Endometrium (tissue), 2 donors: ENCODE measurements around the gene ATP10D.
"Not testable (repeated sequence)": the region's sequence is repeated elsewhere in the genome, so short reads cannot be mapped to it uniquely, and the experiment has no call there.

ENCODE experiments used
- FAIRE-seq: peaks from 2 replicates; lab custom pipeline; 2012; peaks lifted over from hg19 to GRCh38; lab: Jason Lieb, UNC
- donor health status: control.
- donor health status: control.

ATP10D gene

DNA sequence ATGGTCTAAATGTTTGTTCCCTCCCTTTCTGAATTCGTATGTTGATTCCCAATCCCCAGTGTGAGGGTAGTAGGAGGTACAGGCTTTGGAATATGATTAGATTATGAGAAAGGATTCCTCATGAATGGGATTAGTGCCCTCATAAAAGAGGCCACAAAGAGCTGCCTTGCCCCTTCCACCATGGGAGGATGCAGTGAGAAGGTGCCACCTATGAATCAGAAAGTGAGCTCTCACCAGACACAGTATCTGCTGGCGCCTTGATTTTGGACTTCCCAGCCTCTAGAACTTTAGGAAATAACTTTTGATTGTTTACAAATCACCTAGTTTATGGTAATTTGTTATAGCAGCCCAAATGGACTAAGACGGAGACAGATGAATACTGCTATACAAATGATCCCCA, 3.6 kb downstream of the ATP10D start:
- FAIRE-seq = no peak

- no peak for FAIRE-seq
Observed at GRCh38 chr4:47490550-47490949, 5.5 kb downstream of the ATP10D start.

GRCh38 chr4:47493238-47494123, 8.4 kb downstream of the ATP10D start:
- no peak for FAIRE-seq

GRCh38 chr4:47494124-47494430, 9.0 kb downstream of the ATP10D start:
- peak; percentile 55 for FAIRE-seq

GRCh38 chr4:47498899-47499298, 13.8 kb downstream of the ATP10D start:
- no peak for FAIRE-seq

- FAIRE-seq = peak; percentile 89
Observed at GRCh38 chr4:47499700-47500099, 14.6 kb downstream of the ATP10D start.

DNA sequence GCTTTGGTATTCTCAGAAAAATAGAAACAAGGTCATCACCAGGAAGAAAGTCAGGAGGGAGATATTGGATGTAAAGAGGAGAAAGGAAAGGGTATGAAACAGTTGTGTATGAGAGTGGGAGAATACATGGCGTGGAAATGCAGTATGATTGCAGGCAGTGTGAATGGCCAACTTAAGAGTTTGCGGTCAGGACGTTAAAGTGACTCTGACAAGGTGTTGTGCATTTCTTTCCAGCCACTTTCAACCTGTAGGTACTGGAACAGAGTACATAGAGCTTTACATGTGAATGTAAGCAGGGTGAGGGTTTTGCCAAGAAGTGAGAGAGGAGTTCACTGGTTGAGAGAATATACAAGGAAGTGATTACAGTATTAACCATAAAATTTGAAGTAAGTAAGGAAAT, 15.7 kb downstream of the ATP10D start:
- FAIRE-seq = no peak

DNA sequence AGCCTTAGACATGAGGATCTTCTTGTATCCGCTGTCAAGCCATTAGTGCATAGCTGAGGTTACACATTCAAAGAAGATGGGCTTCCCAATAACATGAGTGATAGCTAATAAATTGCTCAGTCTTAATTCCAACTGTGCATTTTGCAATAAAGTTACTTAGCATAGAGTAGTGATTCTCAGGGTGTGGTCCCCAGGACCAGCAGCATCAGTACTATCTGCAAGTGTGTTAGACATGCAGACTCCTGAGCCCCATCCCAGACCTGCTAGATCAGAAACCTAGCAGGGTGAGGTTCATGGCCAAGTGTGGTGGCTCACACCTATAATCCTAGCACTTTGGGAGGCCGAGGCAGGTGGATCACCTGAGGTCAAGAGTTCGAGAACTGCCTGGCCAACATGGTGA, 20.1 kb downstream of the ATP10D start:
- FAIRE-seq = no peak

DNA sequence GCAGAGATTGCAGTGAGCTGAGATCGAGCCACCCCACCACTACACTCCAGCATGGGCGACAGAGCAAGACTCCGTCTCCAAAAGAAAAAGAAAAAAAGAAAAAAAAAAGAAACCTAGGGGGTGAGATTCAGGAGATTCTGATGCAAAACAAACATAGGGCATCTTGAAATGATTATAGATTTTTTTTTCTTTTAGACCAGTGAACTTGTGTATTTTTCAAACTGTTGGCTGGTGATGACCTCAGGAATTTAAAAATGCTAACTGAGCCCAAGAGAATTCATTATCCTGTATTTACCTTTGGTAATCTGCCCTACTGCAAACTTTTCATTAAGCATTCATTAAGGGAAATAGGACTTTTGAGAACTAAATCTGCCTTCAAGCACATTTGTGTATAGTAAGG, 20.6 kb downstream of the ATP10D start:
- no peak for FAIRE-seq

GRCh38 chr4:47510506-47511143, 25.6 kb downstream of the ATP10D start:
- FAIRE-seq = peak; percentile 72

DNA sequence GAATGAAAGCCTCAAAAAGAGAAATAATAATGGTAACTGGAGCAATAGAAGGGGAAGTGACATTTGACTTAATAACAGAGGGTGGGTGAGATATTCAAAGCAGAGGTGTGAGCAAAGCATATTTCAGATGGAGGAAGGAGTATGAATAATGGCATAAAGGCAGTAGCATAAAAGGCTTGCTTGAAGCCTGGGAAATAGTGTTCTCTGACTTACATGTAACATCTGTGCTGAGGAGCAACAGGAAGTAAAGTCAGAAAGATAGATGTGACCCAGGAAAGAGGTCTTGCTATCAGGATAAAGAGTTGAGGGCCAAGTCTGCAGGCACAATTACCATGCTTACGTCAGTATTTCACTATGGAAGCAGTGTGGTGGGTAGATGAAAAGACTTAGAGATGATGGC, 28.4 kb downstream of the ATP10D start:
- no peak for FAIRE-seq

DNA sequence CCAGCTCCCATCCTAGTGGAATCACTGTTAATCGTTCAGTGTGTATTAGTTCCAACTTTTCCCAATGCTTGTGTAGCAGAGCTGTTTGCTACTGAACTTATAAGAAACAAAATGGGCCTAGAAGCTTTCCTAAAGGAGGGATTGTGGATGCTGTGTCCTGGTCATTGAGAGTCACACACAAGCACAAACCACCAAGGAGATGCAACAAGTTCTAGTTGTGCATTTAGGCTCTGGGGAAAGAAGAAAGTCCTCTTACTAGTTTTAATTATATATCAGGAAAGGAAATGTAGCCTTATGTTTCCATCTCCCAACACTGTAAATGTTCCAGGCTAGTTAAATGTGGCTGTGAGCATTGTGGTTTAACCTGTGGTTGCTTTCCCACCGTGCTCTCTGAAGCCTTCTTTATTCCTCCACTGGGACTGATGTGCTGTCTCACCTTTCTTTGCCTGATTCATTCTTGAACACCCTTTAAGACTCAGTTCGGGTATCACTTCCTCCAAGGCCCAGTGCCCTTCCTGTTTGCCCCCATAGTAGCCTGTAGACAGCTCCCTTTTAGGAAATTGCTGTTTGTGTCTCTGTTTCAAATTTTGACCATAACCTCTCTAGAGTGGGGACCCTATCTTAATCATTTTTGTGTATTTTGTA, 34.3 kb downstream of the ATP10D start:
- no peak for FAIRE-seq

DNA sequence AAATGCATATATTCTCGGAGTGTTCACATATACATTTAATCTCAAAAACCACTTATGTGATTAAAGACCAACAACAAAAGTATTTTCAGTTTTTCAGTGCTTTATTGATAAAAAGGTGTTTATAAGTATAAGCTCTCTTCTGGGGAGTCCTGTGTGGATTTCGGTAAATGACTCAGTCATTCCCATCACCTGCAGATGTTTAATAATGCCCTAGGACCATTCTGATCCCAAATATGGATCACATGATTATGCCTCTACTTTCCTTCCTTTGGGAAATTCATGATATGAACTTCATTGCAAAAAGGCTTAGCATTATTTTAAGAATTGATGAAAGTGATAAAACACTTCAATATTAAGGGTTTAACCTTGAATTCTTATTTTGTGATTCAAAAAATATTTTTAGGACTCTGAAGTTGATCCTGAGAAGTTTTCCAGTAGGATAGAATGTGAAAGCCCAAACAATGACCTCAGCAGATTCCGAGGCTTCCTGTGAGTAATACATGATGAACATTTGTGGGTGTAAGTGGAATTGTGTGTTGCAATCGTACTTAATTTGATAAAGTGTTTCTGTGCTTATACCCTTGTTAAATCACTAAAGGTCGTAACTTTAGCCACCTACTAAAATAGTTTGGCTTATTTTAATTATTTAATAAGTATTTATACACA, 40.2 kb downstream of the ATP10D start:
- FAIRE-seq = no peak

- no peak for FAIRE-seq
Observed at GRCh38 chr4:47526281-47526680, 41.2 kb downstream of the ATP10D start.

GRCh38 chr4:47528646-47529045, 43.6 kb downstream of the ATP10D start:
- not testable (repeated sequence) for FAIRE-seq

DNA sequence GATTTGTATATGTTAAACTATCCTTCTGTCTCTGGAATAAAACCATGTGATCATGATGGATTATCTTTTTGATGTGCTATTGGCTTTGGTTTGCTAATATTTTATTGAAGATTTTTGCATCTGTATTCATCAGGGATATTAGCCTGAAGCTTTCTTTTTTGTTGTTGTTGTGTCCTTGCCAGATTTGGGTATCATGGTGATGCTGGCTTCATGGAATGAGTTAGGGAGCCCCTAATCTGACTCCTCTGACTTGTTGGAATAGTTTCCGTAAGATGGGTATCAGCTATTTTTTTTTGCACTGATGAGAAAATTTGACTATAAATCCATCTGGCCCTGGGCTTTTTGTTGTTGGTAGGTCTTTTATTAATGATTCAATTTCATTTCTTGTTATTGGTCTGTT, 45.7 kb downstream of the ATP10D start:
- no peak for FAIRE-seq

- no peak for FAIRE-seq
Observed at GRCh38 chr4:47531241-47531953, 46.3 kb downstream of the ATP10D start.

GRCh38 chr4:47531954-47532321, 46.9 kb downstream of the ATP10D start:
- no peak for FAIRE-seq

GRCh38 chr4:47532658-47533057, 47.6 kb downstream of the ATP10D start:
- FAIRE-seq = no peak

GRCh38 chr4:47533689-47534347, 48.7 kb downstream of the ATP10D start:
- no peak for FAIRE-seq

- no peak for FAIRE-seq
Observed at GRCh38 chr4:47534772-47535171, 49.7 kb downstream of the ATP10D start.
